Measurements from ENCODE around the gene MARK3. TPM values are rescaled to one million over a fixed set of nuclear protein-coding genes. Genes with fewer than 3 reads are reported as not detected.

Gene MARK3
- total RNA-seq, 1 experiment from 2014 or later: 189 TPM

DNA sequence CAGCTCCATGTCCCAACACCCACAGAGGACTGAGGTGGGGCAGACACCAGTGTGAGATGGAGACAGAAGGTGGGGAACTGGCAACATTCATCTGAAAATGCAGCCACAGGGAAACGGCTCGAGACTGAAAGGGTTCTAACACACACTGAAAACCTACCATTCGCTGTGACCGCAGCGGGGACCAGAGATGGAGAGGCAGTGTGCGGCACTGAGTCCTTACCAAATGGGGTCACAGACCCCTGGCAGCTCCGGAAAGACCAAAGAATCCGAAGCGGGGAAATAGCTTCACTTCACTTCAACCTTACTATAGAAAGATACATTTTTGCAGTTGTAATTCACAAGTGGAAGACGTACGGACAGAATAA, 167.6 kb downstream of the MARK3 start:
- ChIA-PET POLR2A (ENCODE audit: unreplicated experiment) (interaction anchor here (0.5 to 1.5 kb wide), 6 partner anchors 9 to 162 kb away, joined by 3 to 23 read pairs (median 4); partner anchors contain the start of genes BAG5 and COA8), CTCF (interaction anchor here (0.6 to 1.6 kb wide), 6 partner anchors 9 to 1037 kb away, joined by 3 to 10 read pairs (median 6); no protein-coding TSS in a partner anchor)
- no peak overlapping the region for H3K27ac ChIP-seq

More for the DNA sequence above, 167.6 kb downstream of the MARK3 start:
- no peak for DNase-seq
- Histone ChIP-seq H3K9me2 (ENCODE audit: insufficient read depth) (no peaks in the 10 kb centered on the region), H3K4me1 (replicated peaks; ENCODE audit: insufficient read depth) (peaks cover 12% of the 10 kb centered on the region; the same call in 1 of the 2 replicates), H4K20me1 (ENCODE audit: insufficient read depth) (peaks cover 65% of the 10 kb centered on the region), H3K4me2 (no peak overlapping the region), H3K9me3 (ENCODE audit: insufficient read depth, low read depth) (no peaks in the 10 kb centered on the region), H2AFZ (no peak overlapping the region), H3K4me3 (no peak overlapping the region), H3K36me3 (ENCODE audit: low read depth) (peaks cover 12% of the 10 kb centered on the region; the same call in 1 of the 2 replicates), H3K79me2 (ENCODE audit: low read depth) (peaks cover 27% of the 10 kb centered on the region), H3K27me3 (ENCODE audit: insufficient read depth, low read depth) (no peaks in the 10 kb centered on the region), H3F3A (ENCODE audit: insufficient read depth, low read depth) (peaks cover 28% of the 10 kb centered on the region)
- TF ChIP-seq, protein P1, sequence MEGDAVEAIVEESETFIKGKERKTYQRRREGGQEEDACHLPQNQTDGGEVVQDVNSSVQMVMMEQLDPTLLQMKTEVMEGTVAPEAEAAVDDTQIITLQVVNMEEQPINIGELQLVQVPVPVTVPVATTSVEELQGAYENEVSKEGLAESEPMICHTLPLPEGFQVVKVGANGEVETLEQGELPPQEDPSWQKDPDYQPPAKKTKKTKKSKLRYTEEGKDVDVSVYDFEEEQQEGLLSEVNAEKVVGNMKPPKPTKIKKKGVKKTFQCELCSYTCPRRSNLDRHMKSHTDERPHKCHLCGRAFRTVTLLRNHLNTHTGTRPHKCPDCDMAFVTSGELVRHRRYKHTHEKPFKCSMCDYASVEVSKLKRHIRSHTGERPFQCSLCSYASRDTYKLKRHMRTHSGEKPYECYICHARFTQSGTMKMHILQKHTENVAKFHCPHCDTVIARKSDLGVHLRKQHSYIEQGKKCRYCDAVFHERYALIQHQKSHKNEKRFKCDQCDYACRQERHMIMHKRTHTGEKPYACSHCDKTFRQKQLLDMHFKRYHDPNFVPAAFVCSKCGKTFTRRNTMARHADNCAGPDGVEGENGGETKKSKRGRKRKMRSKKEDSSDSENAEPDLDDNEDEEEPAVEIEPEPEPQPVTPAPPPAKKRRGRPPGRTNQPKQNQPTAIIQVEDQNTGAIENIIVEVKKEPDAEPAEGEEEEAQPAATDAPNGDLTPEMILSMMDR (conservative IDR thresholded peaks at IDR 0.05): no peak
- no peak for TF ChIP-seq EZH2 (IDR thresholded peaks at IDR 0.05; ENCODE audit: low read depth)
- no TSS peak for BruUV-seq (replicated peaks)
- intact Hi-C loops (cut with micrococcal nuclease; ENCODE audit: unreplicated experiment): loop anchor here (1.0 kb wide), 1 partner anchor 8 kb away; no protein-coding TSS in a partner anchor

Other genes starting within 250 kb of the MARK3 start
- 310 and 330 TPM in 2 replicates for gene EIF5, start 51.2 kb upstream of the MARK3 start, total RNA-seq (2021)
- 64.4 and 66.8 TPM in 2 replicates for gene CKB, start 137.4 kb downstream of the MARK3 start, total RNA-seq (2021)
- 22.5 and 25.9 TPM in 2 replicates for gene TRMT61A, start 143.8 kb downstream of the MARK3 start, total RNA-seq (2021)
- 61.5 and 76.5 TPM in 2 replicates for gene BAG5, start 177.2 kb downstream of the MARK3 start, total RNA-seq (2021)
- gene COA8, start 177.5 kb downstream of the MARK3 start, total RNA-seq (2021): 93.8 and 101 TPM in 2 replicates
- gene KLC1, start 243.8 kb downstream of the MARK3 start, total RNA-seq (2021): 254 and 331 TPM in 2 replicates

Data from PC-9 (cell line).